Coronary artery (tissue), 2 donors: ENCODE results near the gene SCRT2.
A peak's percentile ranks its signal among the peaks of the same experiment; 100 is the strongest.
"Not testable (repeated sequence)": the region's sequence is repeated elsewhere in the genome, so short reads cannot be mapped to it uniquely, and the experiment has no call there.

Source experiments
- DNase-seq: peaks from one replicate; pipeline ENCODE4 v3.0.0-alpha.2; 2017; ENCODE audit warnings: low spot score
- H3K27ac ChIP-seq, 2 donors: fragments of 200-600 bp; sonication (generic); one replicate each; pipeline ENCODE4 v1.5.1; 2016 to 2019
- H3K4me3 ChIP-seq: fragments of 200-600 bp; sonication (generic); 2 replicates; pipeline ENCODE4 v1.5.1; 2016; ENCODE audit warnings: mild to moderate bottlenecking, moderate library complexity
- TF ChIP-seq, protein P1 (sequence below): fragments of 200-600 bp; sonication (generic); IDR thresholded peaks from one replicate; pipeline ENCODE4 v1.5.1; 2019; ENCODE audit warnings: antibody characterized with exemption

SCRT2 gene

GRCh38 chr20:699811-700338 is 24.3 kb upstream of the SCRT2 start:
- TF ChIP-seq, protein P1, sequence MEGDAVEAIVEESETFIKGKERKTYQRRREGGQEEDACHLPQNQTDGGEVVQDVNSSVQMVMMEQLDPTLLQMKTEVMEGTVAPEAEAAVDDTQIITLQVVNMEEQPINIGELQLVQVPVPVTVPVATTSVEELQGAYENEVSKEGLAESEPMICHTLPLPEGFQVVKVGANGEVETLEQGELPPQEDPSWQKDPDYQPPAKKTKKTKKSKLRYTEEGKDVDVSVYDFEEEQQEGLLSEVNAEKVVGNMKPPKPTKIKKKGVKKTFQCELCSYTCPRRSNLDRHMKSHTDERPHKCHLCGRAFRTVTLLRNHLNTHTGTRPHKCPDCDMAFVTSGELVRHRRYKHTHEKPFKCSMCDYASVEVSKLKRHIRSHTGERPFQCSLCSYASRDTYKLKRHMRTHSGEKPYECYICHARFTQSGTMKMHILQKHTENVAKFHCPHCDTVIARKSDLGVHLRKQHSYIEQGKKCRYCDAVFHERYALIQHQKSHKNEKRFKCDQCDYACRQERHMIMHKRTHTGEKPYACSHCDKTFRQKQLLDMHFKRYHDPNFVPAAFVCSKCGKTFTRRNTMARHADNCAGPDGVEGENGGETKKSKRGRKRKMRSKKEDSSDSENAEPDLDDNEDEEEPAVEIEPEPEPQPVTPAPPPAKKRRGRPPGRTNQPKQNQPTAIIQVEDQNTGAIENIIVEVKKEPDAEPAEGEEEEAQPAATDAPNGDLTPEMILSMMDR: no peak
- Histone ChIP-seq H3K4me3 (no peak overlapping the region), H3K27ac (no peak overlapping the region)
- no peak for DNase-seq

DNA sequence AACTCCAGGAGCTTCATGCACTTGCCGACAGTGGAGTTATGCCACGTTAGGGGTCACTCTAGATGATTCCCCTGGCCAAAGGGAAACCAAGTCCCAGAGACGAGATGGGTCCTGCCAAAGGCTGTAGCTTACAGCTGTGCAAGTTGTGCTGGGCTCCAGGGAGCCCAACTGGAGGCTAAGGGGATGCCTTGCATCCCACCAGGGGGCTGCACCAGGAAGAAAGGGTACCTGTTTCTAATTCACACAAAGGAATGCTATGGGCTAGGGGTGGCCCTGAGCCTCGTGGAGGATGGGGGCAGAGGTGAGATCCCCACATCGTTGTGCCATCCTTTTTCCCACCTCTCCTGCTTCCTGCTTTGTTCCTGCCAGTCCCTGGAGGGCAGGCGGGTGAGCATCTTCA is 23.7 kb upstream of the SCRT2 start:
- Histone ChIP-seq H3K4me3 (no peak overlapping the region), H3K27ac (no peak overlapping the region)
- DNase-seq: no peak
- TF ChIP-seq, protein P1: no peak

GRCh38 chr20:698276-698675 is 22.7 kb upstream of the SCRT2 start:
- Histone ChIP-seq H3K27ac (no peak overlapping the region), H3K4me3 (no peak overlapping the region)
- TF ChIP-seq, protein P1: no peak
- DNase-seq: no peak

GRCh38 chr20:697826-698225 is 22.2 kb upstream of the SCRT2 start:
- TF ChIP-seq, protein P1: no peak
- peak; percentile 7 for DNase-seq
- Histone ChIP-seq H3K4me3 (no peak overlapping the region), H3K27ac (no peak overlapping the region)

DNA sequence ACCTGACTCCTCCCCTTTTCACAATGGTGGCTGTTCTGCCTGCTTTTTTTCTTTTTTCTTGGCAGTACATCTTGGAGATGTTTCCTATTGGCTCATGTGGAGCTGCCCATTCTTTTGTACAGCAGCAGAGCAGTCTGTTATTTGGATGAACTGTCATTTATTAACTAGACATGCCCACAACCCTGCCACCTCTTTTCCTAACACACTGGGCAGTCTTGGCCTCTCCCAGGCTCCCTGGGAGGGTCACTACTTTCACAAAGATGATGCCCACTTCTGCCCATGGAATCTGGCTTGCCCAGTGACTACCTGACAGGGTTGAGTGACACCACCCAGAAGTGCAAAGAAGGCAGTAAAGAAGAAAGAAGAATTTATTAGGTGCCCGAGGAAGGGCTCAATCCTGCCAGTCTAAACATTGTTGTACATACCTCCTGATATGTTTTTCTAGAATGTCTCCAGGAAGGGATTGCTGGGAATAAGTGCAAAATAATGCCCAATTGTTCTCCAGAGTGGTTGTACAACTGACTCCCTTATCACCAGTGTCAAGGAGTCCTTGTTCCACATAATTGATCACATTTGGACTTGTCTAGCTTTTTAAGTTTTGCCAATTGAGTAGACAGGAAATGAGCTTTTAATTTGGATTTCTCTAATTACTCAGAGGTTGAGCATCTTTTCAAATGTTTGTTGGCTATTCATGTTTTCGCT is 19.7 kb upstream of the SCRT2 start:
- Histone ChIP-seq H3K27ac (no peak overlapping the region), H3K4me3 (no peak overlapping the region)
- TF ChIP-seq, protein P1: no peak

DNA sequence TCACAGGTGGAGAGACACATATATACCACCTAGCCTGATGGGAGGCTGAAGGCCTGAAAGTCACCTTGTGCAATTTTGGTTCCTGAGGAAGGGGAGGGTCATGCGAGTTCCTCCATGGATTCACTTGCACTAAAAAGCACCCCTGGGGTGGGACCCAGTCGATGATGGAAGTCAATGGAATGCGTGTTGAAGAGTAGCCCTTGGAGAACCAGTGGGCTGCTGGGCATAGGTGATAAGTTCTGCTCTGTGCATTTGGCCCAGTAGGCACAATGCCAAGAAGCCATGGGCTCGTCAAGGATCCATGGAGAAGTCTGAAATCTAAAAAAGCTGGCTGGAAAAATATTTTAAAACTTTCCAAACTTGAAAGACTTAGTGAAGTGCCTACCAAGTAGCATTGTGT is 18.9 kb upstream of the SCRT2 start:
- Histone ChIP-seq H3K27ac (no peak overlapping the region), H3K4me3 (no peak overlapping the region)
- DNase-seq: no peak
- TF ChIP-seq, protein P1: no peak

More for the DNA sequence above, 19.7 kb upstream of the SCRT2 start:
- DNase-seq: no peak

GRCh38 chr20:693786-694185 is 18.2 kb upstream of the SCRT2 start:
- H3K4me3 ChIP-seq, H3K27ac ChIP-seq, DNase-seq: not testable (repeated sequence)
